Suprapubic skin (tissue), 4 donors: ENCODE data around the gene TMEM53. TPM values are rescaled to one million over a fixed set of nuclear protein-coding genes. Genes with fewer than 3 reads are reported as not detected.

ENCODE experiments used
- DNase-seq, 2 donors: peaks; one replicate each; pipeline ENCODE4 v3.0.0-alpha.2; 2019; ENCODE audit warnings: low spot score in 2 of 2
- H3K27ac ChIP-seq: fragments of 200-600 bp; sonication (generic); one replicate; pipeline ENCODE4 v1.5.1; 2019
- H3K27me3 ChIP-seq: fragments of 200-600 bp; sonication (generic); one replicate; pipeline ENCODE4 v1.5.1; 2019
- H3K36me3 ChIP-seq: fragments of 200-600 bp; sonication (generic); one replicate; pipeline ENCODE4 v1.5.1; 2019
- H3K4me1 ChIP-seq: fragments of 200-600 bp; sonication (generic); one replicate; pipeline ENCODE4 v1.5.1; 2019
- H3K4me3 ChIP-seq: fragments of 200-600 bp; sonication (generic); one replicate; pipeline ENCODE4 v1.5.1; 2019; ENCODE audit warnings: mild to moderate bottlenecking
- H3K9me3 ChIP-seq: fragments of 200-600 bp; sonication (generic); one replicate; pipeline ENCODE4 v1.5.1; 2019
- CTCF ChIP-seq, 2 donors: fragments of 200-600 bp in 1 of 2; fragments of 450-650 bp in 1 of 2; sonication (generic) in 1 of 2; IDR thresholded peaks; one replicate each; pipeline ENCODE4 v1.5.1; 2016 to 2019; ENCODE audit warnings: antibody characterized with exemption in 2 of 2, mild to moderate bottlenecking in 1 of 2, moderate library complexity in 1 of 2
- EP300 ChIP-seq: sonication (generic); formaldehyde crosslinking; IDR thresholded peaks from one replicate; pipeline ENCODE4 v1.6.1; 2017; ENCODE audit warnings: antibody characterized with exemption
- POLR2A ChIP-seq, 2 donors: fragments of 450-650 bp; IDR thresholded peaks; one replicate each; pipeline ENCODE4 v1.6.1; 2017; ENCODE audit warnings: antibody characterized with exemption in 2 of 2, mild to moderate bottlenecking in 2 of 2, moderate library complexity in 2 of 2
- POLR2AphosphoS5 ChIP-seq, 3 donors: sonication (generic); formaldehyde crosslinking; IDR thresholded peaks; one replicate each; pipeline ENCODE4 v1.6.1; 2017; ENCODE audit warnings: antibody characterized with exemption in 3 of 3
- WGBS: methylation state at CpG from one replicate; pipeline ENCODE4 v1.1.5; 2018; 5-methylcytosine and 5-hydroxymethylcytosine counted together
- total RNA-seq, 4 donors: library from RNA; depleted of rRNA; stranded (reverse); fragments of >200 nt; gene quantifications; one replicate each; pipeline ENCODE4 v1.1.0, GENCODE V29; 2016

The TMEM53 gene
- total RNA-seq, 4 donors from 2014 or later = 2.3 to 9.9 (median 4.3) TPM

GRCh38 chr1:44714532-44714931 is 40.3 kb upstream of the TMEM53 start:
- no peak for TF ChIP-seq CTCF (IDR thresholded peaks at IDR 0.05)
- no peak for TF ChIP-seq POLR2A (IDR thresholded peaks at IDR 0.05)
- TF ChIP-seq EP300 = no peak
- Histone ChIP-seq H3K27ac (no peak overlapping the region), H3K36me3 (no peaks in the 10 kb centered on the region), H3K27me3 (peaks cover 3% of the 10 kb centered on the region), H3K9me3 (no peaks in the 10 kb centered on the region), H3K4me3 (no peak overlapping the region), H3K4me1 (peaks cover 11% of the 10 kb centered on the region)
- DNase-seq = no peak
- WGBS = 83% methylated on average over 7 of the region's 7 CpGs

GRCh38 chr1:44713321-44713781 is 39.1 kb upstream of the TMEM53 start:
- peaks cover 11% of the 10 kb centered on the region for H3K4me1 ChIP-seq
- no peak overlapping the region for H3K27ac ChIP-seq
- 55% methylated on average over 5 of the region's 6 CpGs for WGBS
- H3K4me3 ChIP-seq = no peak overlapping the region
- H3K9me3 ChIP-seq = no peaks in the 10 kb centered on the region
- H3K36me3 ChIP-seq = no peaks in the 10 kb centered on the region
- no peak for DNase-seq
- H3K27me3 ChIP-seq = peaks cover 3% of the 10 kb centered on the region
- TF ChIP-seq CTCF (IDR thresholded peaks at IDR 0.05) (no peak), POLR2AphosphoS5 (IDR thresholded peaks at IDR 0.05) (no peak), EP300 (no peak), POLR2A (IDR thresholded peaks at IDR 0.05) (no peak)

- Histone ChIP-seq H3K4me3 (no peak overlapping the region), H3K27ac (no peak overlapping the region), H3K27me3 (peaks cover 3% of the 10 kb centered on the region), H3K36me3 (no peaks in the 10 kb centered on the region), H3K4me1 (no peaks in the 10 kb centered on the region), H3K9me3 (no peaks in the 10 kb centered on the region)
- 40% methylated on average over 15 of the region's 15 CpGs for WGBS
- TF ChIP-seq CTCF (IDR thresholded peaks at IDR 0.05) = peak; percentile 33 to 61
- no peak for TF ChIP-seq POLR2AphosphoS5 (IDR thresholded peaks at IDR 0.05)
- no peak for DNase-seq
These were observed 33.9 kb upstream of the TMEM53 start for GRCh38 chr1:44707959-44708831.

GRCh38 chr1:44707112-44707881 is 33.0 kb upstream of the TMEM53 start:
- no peaks in the 10 kb centered on the region for H3K36me3 ChIP-seq
- 88% methylated on average over 6 of the region's 6 CpGs for WGBS
- no peak for DNase-seq
- H3K27me3 ChIP-seq = peaks cover 3% of the 10 kb centered on the region
- H3K4me1 ChIP-seq = no peaks in the 10 kb centered on the region
- no peaks in the 10 kb centered on the region for H3K9me3 ChIP-seq
- H3K27ac ChIP-seq = no peak overlapping the region
- no peak overlapping the region for H3K4me3 ChIP-seq
- no peak for TF ChIP-seq POLR2AphosphoS5 (IDR thresholded peaks at IDR 0.05)
- no peak for TF ChIP-seq CTCF (IDR thresholded peaks at IDR 0.05)
- TF ChIP-seq POLR2A (IDR thresholded peaks at IDR 0.05) = no peak
- no peak for TF ChIP-seq EP300

- Histone ChIP-seq H3K27ac (no peak overlapping the region), H3K9me3 (no peaks in the 10 kb centered on the region), H3K4me1 (no peaks in the 10 kb centered on the region), H3K27me3 (no peaks in the 10 kb centered on the region), H3K4me3 (no peak overlapping the region), H3K36me3 (no peaks in the 10 kb centered on the region)
- DNase-seq = peak in 1 of 2 donors; percentile 28
- no peak for TF ChIP-seq POLR2A (IDR thresholded peaks at IDR 0.05)
- no peak for TF ChIP-seq CTCF (IDR thresholded peaks at IDR 0.05)
- TF ChIP-seq POLR2AphosphoS5 (IDR thresholded peaks at IDR 0.05) = no peak
- TF ChIP-seq EP300 = no peak
- 84% methylated on average over 2 of the region's 2 CpGs for WGBS
These were observed 31.7 kb upstream of the TMEM53 start for GRCh38 chr1:44705938-44706337.
